Stomach (tissue), 4 donors: Measurements from ENCODE around the gene FRAS1.

ENCODE experiments used
- EP300 ChIP-seq: sonication (generic); formaldehyde crosslinking; IDR thresholded peaks from one replicate; pipeline ENCODE4 v1.6.1; 2017; ENCODE audit warnings: antibody characterized with exemption
- POLR2A ChIP-seq, 4 donors: fragments of 450-650 bp; IDR thresholded peaks; one replicate each; pipeline ENCODE4 v1.6.1; 2016; ENCODE audit warnings: antibody characterized with exemption in 4 of 4, control low read depth in 2 of 4, mild to moderate bottlenecking in 1 of 4, moderate library complexity in 1 of 4
- POLR2AphosphoS5 ChIP-seq, 3 donors: sonication (generic); formaldehyde crosslinking; IDR thresholded peaks; one replicate each; pipeline ENCODE4 v1.6.1; 2016; ENCODE audit warnings: antibody characterized with exemption in 3 of 3
- TF ChIP-seq, protein P1 (sequence below), 7 experiments: fragments of 450-650 bp in 4 of 7; fragments of 200-600 bp in 3 of 7; sonication (generic) in 3 of 7; IDR thresholded peaks; one replicate each; pipeline ENCODE4 v1.5.1; 2016 to 2019; ENCODE audit warnings: antibody characterized with exemption in 7 of 7, control low read depth in 2 of 7, mild to moderate bottlenecking in 1 of 7

DNA sequence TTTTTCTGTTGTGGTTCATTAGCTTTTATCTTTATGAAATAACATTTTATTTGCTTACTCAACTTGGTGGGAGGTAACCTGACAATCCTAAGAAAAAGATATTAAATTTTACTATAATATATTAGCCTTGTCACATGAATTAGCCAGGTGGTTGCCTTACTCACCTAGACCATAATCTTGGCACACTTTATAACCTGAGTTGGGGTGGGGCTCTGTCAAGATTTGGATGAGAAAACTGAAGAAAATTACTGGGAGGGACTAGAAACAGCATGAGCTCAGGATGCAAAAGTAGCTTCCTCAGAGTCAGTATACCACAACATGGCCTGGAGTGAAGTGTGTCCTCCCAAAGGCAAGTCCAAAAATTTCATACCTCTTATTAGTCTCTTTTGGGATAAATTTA lies 329.6 kb downstream of the FRAS1 start:
- TF ChIP-seq POLR2AphosphoS5 (IDR thresholded peaks at IDR 0.05) = no peak
- TF ChIP-seq, protein P1, sequence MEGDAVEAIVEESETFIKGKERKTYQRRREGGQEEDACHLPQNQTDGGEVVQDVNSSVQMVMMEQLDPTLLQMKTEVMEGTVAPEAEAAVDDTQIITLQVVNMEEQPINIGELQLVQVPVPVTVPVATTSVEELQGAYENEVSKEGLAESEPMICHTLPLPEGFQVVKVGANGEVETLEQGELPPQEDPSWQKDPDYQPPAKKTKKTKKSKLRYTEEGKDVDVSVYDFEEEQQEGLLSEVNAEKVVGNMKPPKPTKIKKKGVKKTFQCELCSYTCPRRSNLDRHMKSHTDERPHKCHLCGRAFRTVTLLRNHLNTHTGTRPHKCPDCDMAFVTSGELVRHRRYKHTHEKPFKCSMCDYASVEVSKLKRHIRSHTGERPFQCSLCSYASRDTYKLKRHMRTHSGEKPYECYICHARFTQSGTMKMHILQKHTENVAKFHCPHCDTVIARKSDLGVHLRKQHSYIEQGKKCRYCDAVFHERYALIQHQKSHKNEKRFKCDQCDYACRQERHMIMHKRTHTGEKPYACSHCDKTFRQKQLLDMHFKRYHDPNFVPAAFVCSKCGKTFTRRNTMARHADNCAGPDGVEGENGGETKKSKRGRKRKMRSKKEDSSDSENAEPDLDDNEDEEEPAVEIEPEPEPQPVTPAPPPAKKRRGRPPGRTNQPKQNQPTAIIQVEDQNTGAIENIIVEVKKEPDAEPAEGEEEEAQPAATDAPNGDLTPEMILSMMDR (IDR thresholded peaks at IDR 0.05) = no peak
- no peak for TF ChIP-seq EP300
- no peak for TF ChIP-seq POLR2A (IDR thresholded peaks at IDR 0.05)
